KBM-7 (cell line): ENCODE data around the gene COL18A1.

Source experiments
- DNase-seq: peaks from one replicate; pipeline ENCODE4 v3.0.0-alpha.2; 2015
- in situ Hi-C: fragments of 300-500 bp; cut with MboI; formaldehyde crosslinking; loops from 2 replicates; pipeline ENCODE4 v1.14.3; 2020; ENCODE audit warnings: low sequenced_read_pairs, low pct_unique_long_range_greater_than_20kb, mixed read lengths

Gene COL18A1

DNA sequence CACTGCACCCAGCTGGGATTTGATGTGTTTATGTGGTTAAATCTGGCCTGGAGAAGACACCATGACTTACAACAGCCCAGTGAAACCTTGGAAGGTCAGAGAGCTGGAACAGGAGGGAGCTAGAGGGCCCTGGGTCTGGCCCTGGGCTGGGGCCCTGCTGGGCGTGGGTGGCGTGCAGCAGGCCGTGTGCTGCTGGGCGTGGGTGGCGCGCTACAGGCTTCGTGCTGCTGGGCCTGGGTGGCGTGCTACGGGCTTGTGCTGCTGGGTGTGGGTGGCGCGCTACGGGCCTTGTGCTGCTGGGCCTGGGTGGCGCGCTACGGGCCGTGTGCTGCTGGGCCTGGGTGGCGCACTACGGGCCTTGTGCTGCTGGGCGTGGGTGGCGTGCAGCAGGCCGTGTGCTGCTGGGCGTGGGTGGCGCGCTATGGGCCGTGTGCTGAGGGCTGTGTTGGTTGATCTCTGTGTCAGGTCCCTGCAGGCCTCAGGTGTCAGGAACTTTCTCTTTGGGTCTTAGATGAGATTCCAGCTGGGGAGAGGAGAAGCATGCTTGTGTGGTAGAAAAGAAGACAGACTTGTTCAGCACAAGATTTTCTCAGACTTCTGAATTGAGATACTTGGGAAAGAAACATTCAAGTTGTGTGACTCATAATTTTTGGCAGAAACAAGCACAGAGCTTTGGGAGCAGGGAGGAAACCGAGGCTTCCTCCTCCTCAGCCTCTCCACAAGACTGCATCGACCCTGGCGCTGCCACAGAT lies 66.0 kb downstream of the COL18A1 start:
- in situ Hi-C loops, result no loop called here
- no peak for DNase-seq

DNA sequence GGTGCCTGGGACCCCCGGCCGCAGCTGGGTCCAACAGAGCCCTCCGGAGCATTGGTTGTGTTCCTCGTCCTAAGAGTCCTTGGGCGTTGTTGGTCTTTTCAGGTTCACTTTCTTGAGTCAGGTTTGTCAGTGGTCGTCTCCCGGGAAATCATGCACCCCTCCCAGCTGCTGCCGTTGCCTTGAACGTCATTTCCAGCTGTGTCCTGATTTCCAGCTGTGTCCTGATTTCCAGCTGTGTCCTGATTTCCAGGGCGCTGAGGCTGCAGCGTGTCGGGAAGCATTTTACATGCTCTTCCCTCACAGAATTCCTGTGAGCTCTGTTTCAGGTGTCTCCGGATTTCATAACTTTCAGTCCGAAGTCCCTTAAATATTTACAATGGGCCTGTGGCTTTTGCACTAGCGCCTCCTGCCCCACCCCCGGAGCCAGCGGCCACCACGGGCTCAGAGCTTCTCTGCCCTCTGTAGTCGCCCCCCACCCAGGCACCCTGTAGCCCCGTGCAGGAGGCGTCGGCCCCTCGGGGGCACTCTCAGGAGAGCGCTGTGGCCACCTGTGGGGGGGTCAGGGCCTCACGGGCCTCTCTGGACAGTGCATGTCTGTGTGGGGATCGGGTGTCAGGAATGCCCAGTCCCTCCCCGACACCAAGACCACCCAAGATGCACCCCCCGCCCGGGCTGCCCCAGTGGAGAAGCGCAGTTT lies 66.7 kb downstream of the COL18A1 start:
- DNase-seq, result no peak
- in situ Hi-C loops, result no loop called here

DNA sequence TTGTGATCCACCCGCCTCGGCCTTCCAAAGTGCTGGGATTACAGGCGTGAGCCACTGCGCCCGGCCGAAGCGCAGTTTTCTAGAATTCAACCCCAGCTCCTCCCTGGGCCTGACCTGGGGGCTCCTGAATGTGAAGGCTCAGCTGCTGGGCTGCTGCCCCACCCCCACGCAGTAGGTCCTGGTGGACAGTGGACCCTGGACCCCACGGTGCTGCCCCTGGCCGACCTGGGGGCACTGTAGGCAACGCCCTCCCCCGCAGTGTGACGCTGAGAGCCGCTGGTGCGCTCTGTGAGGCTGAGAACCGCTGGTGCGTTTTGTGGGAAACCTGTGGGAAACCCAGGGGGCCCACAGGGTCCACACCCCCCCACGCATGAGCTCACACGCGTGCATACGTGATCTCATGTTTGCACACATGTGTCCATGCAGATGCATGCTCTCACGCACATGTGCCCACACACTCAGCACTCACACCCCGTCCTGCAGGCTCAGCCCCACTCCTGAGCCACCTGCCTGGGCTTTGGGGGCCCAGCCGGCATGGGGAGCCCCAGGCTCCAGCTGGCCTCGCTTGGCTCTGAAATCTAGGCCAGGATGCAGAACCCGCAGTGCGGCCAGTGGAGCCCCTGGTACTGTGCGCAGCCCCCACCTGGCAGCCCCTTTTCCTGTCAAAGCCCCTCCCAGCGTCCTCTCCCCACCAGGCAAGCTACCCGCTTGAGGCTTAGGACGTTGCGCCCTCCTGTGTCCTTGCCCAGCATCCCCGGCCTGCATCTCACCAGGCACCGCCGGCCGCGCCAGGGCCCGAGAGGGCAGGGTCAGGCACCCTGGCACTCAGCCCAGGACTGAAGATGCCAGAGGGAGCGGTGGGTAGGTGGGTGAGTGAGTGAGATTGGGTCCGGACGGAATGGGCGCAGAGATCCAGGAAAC lies 67.7 kb downstream of the COL18A1 start:
- in situ Hi-C loops, result no loop called here
- no peak for DNase-seq

DNA sequence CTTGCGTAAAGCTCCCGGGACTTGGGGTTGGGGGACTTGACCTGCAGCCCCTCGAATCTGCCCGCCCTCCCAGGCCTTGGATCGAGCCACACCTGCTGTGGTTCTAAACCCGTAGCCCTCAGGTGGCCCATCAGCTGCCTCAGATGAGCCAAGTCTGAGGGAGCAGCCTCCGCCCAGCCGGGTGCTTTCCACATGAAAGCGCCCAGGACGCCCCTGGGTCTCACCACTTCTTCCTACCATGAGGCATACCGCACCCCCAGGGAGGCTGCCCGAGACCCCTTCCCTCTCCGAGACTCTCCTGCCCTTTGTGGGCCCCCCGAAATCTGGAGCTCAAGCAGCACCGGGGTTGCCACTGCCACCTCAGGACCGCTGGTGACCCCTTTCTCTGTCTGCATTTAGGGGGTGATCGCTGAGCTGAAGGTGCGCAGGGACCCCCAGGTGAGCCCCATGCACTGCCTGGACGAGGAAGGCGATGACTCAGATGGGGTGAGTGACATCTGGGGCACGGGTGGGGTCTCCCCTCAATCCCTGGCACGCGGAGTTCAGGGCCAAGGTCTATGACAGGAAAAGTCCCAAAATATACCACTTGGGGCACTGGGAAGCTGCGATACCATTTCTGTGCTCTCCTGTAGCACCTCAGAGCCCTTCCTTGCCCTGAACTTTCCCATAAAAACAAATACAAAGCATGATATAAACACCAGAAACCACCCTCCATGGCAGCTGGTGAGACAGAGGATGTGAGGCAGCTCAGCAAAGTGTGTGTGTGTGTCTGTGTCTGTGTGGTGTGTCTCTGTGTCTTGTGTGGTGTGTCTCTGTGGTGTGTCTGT lies 68.7 kb downstream of the COL18A1 start:
- in situ Hi-C loops, result no loop called here
- DNase-seq, result no peak

DNA sequence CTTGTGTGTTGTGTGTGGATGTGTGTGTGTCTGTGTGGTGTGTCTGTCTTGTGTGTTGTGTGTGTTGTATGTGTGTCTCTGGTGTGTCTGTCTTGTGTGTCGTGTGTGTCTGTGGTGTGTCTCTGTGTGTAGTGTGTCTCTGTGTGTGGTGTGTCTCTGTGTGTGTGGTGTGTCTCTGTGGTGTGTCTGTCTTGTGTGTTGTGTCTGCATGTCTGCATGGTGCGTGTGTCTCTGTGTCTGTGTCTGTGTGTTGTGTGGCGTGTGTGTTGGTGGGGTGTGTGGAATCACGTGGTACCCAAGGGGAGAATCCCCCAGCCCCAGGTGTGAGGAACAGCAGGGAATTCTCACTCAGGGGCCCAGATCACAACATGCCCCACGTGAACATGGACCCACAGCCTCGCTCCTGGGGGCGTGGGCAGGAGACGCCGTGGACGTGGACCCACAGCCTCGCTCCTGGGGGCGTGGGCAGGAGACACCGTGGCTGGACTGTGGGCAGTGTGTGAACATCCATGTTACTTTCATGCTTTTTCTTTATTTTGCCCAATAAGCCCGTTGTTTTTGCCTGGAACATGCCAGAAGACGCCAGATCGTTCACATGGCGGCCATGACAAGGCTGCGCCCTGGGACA lies 69.5 kb downstream of the COL18A1 start:
- in situ Hi-C loops, result no loop called here
- DNase-seq, result no peak

DNA sequence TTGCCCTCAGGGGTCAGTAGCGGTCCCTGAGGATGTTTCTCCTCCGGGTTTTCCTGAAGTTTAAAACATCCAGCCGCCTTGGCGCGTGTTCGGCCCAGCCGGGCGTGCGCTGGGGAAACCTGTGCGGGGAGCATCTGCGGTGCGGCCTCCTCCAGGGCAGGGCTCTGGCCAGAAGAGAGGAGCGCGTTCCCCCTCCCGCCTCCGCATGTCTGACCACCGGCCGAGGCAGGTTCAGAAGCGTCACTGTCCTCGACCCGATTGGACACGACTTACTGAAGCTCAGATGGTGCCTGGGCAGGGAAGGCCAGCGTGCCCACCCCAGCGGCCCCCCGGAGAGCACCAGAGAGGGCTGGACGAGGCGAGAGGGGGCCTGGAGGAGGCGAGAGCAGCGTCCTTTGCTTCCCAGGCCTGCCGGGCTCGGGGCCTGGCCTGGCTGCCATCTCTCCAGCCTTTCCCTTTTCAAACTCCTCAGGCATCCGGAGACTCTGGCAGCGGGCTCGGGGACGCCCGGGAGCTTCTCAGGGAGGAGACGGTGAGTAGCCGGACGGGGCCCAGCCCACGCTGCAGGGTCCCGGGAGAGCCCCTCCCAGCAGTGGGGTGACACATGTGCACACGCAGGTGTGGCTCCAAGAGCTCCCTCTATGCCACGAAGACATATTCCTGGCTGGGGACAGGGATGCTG lies 70.2 kb downstream of the COL18A1 start:
- in situ Hi-C loops, result no loop called here

DNA sequence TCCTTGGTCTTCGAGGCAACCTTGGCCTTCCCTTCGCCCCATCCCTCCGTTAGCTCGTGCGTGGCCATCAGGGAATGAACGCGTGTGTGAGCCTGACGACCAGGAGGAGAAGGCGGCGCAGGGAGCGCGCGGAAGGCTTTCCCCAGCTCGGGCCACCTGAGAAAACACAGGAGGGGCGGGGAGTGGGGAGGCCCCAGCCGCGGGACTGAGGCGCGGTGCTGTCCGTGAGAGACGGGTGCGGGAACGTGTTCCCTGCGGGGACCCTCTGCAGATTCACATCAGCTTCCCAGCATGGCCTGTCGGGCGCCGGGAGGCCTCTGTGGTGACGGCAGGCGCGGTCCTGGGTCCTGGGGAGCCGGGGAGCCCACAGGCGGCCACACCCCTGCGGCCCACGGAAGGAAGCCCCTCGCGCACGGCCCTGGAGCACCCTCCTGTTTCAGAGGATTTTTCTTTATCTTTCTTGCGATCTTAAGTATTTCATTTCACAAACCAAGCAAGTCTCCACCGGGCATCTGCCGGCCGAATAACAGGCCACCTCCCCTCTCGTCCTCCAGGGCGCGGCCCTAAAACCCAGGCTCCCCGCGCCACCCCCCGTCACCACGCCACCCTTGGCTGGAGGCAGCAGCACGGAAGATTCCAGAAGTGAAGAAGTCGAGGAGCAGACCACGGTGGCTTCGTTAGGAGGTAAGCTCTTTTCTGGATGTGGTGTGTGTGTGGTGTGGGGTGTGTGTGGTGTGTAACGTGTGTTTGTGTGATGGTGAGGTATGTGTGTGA lies 71.0 kb downstream of the COL18A1 start:
- in situ Hi-C loops, result no loop called here
- no peak for DNase-seq

More for the DNA sequence above, 70.2 kb downstream of the COL18A1 start:
- no peak for DNase-seq

DNA sequence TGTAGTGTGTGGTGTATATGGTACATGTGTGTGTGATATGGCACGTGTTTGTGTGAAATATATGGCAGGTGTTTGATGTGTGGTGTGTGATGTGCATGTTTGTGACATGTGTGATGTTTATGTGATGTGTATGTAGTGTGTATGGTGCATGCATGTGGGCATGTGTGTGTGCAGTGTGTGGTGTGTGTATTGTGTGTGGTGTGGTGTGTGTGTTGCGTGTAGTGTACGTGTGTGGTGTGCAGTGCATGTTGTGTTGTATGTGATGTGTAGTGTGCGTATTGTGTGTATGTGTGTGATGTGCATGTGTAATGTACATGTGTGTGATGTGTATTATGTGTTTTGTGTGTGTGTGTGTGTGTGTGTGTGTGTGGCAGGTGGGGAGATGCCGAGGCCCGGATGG lies 71.6 kb downstream of the COL18A1 start:
- in situ Hi-C loops, result no loop called here
- DNase-seq, result no peak

DNA sequence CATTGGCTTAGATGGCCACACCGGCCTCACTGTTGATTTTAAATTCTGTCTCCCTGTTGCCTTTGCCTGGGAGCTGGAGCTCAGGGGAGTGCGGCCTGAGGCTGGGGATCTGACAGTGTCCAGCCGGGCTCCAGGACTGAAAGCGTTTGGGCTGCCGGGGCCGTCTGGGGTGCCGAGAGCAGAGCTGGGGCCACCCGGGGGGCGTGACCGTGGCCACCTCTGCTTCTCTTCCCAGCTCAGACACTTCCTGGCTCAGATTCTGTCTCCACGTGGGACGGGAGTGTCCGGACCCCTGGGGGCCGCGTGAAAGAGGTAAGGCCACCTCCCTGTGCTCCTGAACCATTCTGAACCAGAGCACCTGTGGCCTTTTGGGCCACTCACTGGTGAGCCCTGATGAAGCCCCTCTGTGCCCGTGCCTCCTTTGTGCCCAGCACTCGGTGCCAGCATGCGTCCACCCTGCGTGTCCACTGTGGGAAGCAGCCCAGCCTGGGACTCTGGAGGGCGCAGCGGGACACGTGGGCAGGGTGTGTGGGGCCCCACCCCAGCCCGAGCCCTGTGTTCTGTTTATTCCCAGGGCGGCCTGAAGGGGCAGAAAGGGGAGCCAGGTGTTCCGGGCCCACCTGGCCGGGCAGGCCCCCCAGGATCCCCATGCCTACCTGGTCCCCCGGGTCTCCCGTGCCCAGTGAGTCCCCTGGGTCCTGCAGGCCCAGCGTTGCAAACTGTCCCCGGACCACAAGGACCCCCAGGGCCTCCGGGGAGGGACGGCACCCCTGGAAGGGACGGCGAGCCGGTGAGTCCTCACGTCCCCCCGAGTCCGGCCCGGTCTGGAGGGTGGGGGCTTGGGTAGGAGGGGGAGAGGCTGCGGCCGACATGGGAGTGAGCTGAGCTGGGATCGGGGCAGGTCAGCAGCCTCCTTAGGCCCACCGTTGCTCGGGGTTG lies 72.5 kb downstream of the COL18A1 start:
- no peak for DNase-seq
- in situ Hi-C loops, result no loop called here

DNA sequence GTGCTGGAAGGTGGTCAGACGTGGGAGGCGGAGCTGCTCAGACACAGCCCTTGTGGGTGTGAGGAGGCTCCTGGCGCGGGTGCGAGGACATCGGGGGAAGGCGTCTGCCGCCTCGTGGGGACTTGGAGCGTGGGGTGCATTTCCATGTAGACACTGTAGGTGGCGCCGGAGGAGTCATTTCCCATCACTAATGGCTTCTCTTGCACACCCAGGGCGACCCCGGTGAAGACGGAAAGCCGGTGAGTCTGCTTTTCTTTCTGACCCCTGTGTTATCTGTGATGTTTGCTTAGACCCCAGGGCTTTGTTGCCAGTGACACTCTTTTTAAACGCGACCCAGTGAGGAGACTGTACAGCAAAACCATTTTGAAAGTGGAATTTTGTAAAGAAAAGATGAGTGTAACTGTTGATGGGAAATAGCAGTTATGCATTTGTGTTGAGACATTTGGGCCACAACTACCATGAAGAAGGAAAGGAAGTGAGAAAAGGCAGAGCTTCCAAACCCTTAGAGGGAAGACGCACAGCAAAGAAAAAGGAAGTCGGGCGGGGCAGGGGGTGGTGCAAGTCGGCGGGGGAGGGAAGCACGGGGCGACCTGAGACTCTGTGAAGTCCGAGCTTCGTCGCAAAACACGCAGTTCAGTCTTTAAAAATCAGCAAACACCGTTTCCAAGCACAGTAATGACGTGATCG lies 73.3 kb downstream of the COL18A1 start:
- peak; percentile 86 for DNase-seq
- in situ Hi-C loops, result no loop called here

DNA sequence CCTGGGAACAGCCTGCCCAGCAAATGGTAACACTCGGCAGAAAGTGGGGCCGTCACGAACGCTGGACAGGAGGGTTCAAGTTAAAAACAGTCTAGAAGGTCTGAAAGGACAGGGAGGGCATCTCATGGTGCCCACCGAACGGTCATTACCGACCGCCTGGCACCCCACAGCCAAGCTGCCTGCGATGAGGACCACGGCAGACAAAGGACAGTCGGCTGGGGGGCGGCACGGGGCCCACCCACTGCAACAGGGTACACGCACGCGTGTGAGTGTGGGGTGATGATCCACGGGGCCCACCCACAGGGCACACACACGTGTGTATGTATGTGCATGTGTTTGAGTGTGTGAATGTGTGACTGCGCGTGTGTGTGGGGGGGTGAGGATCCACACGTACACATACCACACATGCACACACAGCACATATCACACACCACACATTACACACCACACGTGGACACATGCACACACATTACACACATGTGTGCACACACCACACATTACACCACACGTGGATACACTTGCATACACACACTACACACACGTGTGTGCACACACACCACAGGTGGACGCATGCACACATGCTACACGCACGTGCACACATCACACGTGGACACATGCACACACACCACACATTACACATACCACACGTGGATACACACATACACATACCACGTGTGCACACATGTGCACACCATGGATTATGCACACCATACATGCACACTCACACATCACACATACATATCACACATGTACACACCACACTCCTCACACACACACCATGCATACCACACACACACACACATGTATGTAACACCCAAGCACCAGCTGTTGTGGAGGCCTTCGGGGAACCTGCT lies 74.1 kb downstream of the COL18A1 start:
- in situ Hi-C loops, result no loop called here
- no peak for DNase-seq

DNA sequence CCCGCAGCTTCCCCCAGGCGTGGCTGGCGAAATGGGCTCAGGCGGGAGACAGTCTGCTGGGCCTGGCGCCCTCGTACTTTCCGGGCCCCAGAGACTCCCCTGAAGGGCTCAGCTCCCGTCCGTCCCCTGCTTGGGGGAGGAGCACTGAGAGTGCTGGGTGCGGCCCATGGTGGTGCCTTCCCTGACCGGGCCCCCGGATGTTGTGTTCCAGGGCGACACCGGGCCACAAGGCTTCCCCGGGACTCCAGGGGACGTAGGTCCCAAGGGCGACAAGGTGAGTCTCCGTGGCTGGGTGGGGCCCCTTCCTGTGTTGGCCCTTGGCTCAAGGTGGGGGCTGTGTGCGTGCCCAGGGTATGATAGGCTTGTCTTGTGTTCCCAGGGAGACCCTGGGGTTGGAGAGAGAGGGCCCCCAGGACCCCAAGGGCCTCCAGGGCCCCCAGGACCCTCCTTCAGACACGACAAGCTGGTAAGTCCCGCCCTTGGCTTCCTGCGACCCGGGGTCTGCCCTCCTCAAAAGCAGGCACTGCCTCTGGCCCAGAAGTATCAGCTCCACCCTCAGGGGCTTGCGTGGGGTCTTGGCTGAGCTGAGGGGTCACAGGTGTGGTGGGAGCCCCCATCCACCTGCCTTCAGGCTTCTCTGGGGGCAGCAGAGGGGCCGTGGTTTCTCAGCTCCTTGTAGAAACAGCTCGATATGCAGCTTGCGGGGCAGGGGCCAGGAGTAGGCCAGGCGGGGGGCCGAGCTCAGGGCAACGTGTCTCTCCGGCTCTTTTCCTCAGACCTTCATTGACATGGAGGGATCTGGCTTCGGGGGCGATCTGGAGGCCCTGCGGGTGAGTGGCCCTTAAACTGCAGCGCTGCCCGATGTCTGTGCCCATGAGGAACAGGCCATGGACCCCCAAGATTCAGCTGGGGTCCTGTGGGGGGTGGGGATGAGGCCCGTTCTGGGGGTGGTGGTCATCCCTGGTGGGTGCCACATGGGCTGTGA lies 75.0 kb downstream of the COL18A1 start:
- in situ Hi-C loops, result no loop called here
- DNase-seq, result no peak

DNA sequence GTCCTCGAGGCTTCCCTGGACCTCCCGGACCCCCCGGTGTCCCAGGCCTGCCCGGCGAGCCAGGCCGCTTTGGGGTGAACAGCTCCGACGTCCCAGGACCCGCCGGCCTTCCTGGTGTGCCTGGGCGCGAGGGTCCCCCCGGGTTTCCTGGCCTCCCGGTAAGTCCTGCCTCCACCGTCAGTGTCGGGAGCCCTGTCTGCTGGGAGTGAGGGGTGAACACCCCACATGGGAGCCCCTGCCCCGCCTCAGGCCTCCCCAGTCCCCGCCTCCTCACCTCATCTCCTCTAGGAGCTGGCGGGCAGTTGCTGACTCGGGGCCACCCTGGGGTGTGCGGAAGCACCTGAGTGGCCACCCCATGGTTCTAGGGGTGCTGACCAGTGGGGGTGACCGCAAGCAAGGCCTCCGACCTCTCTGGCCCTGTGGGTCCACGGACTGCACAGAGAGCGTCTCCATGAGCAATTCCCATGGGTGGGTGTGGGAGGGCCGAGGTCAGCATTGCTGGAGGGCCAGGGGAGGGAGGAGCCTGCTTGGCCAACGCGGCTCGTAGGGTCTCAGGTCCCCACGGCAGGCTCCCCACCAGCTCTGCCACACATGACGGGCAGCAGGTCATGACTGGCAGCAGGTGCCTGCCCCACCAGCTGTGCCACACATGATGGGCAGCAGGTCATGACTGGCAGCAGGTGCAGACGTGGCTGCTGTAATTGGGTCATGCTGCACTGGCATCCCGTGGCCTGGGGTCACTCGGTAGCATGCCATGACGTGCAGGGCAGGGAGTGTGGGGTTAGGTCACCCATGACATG lies 75.9 kb downstream of the COL18A1 start:
- in situ Hi-C loops, result no loop called here
- no peak for DNase-seq
